ENCODE results near the gene KHSRP. TPM values are rescaled to one million over a fixed set of nuclear protein-coding genes. Genes with fewer than 3 reads are reported as not detected.

Gene KHSRP
- total and polyA plus RNA-seq, 2 of the 13 experiments (the other 11 are each of a cell fraction or from before 2014, with no cell fraction given) = 72.1 to 129 TPM

- ATAC-seq = no peak
- BruUV-seq (replicated peaks) = TSS peak; percentile 49
- TF ChIP-seq RBM39 (IDR thresholded peaks at IDR 0.05; ENCODE audit: low read depth, low read length, poor library complexity, severe bottlenecking) (peak; percentile 14), ZNF235 (CRISPR knock-in tag; IDR thresholded peaks at IDR 0.05; ENCODE audit: borderline replicate concordance) (no peak), ZNF883 (CRISPR knock-in tag; IDR thresholded peaks at IDR 0.05; ENCODE audit: not compliant biosample characterization) (no peak), AGO2 (optimal IDR thresholded peaks at IDR 0.05; ENCODE audit: low read depth, low read length) (peak; percentile 44), ZBTB33 (CRISPR knock-in tag; IDR thresholded peaks at IDR 0.05) (peak; percentile 92), CTCF (CRISPR knock-in tag; IDR thresholded peaks at IDR 0.05) (0 out of 2 replicates have a peak, but pooled peaks have one; percentile 11)
- H3K4me3 ChIP-seq (replicated peaks in 1 of 3; ENCODE audit: insufficient read depth in 1 of 3, low read depth in 2 of 3, low read length in 3 of 3) = no peak overlapping the region
- H3K27ac ChIP-seq (ENCODE audit: extremely low read length, insufficient read depth, low read length) = no peak overlapping the region
- no peaks in the 10 kb centered on the region for H3K4me1 ChIP-seq (ENCODE audit: insufficient read depth, low read length)
- CTCF ChIA-PET (ENCODE audit: low intra/inter-chr PET ratio, low total read pairs) = no interaction called here
- H3K9me3 ChIP-seq (ENCODE audit: low read length) = no peaks in the 10 kb centered on the region
- no peak overlapping the region for H3K4me2 ChIP-seq (ENCODE audit: low read depth, low read length)
- no peak overlapping the region for H2AFZ ChIP-seq (ENCODE audit: low read length)
- peaks cover 1% of the 10 kb centered on the region for H3K79me2 ChIP-seq (ENCODE audit: insufficient read depth, low read length)
- WGBS (ENCODE audit: low lambda C conversion rate) = 96% methylated on average over 40 of the region's 42 CpGs
- intact Hi-C loops (cut with micrococcal nuclease; ENCODE audit: unreplicated experiment) (no loop called here), in situ Hi-C loops (cut with HindIII; ENCODE audit: extremely low pct_ligation_motif_present, low pct_unique_long_range_greater_than_20kb) (no loop called here)
- peaks cover 13% of the 10 kb centered on the region; the same call in 1 of the 2 replicates for H4K20me1 ChIP-seq (ENCODE audit: insufficient read depth, low read length)
- no peaks in the 10 kb centered on the region for H3K27me3 ChIP-seq (ENCODE audit: control insufficient read depth in 1 of 2, insufficient read depth in 2 of 2, low read length in 2 of 2)
- POLR2A ChIA-PET = no interaction called here
- no peak for DNase-seq (ENCODE audit: low spot score)
- no peak for FAIRE-seq
- peaks cover 25 to 52% of the 10 kb centered on the region in 2 experiments; a peak in 4 of 5 replicates for H3K36me3 ChIP-seq (replicated peaks in 1 of 2; ENCODE audit: control insufficient read depth in 1 of 2, insufficient read depth in 2 of 2, low read length in 2 of 2)
- no peak overlapping the region for H3K9ac ChIP-seq (ENCODE audit: insufficient read depth, low read depth, low read length)
Measured at GRCh38 chr19:6413721-6414643, 10.6 kb downstream of the KHSRP start.
